Measurements from ENCODE around the gene WIZ.

- TF ChIP-seq CTCF (conservative IDR thresholded peaks at IDR 0.05) = no peak
- TF ChIP-seq EZH2 (IDR thresholded peaks at IDR 0.05; ENCODE audit: low read depth) = no peak
Measured at GRCh38 chr19:15449620-15450527, at the start of gene WIZ.

Data from PC-9 (cell line).